GM18951 (cell line): ENCODE measurements around the gene AVPI1.

Source experiments
- POLR2A ChIP-seq: IDR thresholded peaks from 4 replicates; pipeline ENCODE4 v1.6.1; 2011; ENCODE audit warnings: mild to moderate bottlenecking; ENCODE audit not compliant: insufficient read length, insufficient read depth; ENCODE audit errors: extremely low read depth
- in situ Hi-C: fragments of 300-500 bp; cut with MboI; formaldehyde crosslinking; loops from one replicate; pipeline ENCODE4 v1.12.0; 2022; ENCODE audit warnings: low sequenced_read_pairs, mixed read lengths, inconsistent platforms; ENCODE audit not compliant: unreplicated experiment

AVPI1 gene

GRCh38 chr10:97631098-97631497 is 55.9 kb downstream of the AVPI1 start:
- TF ChIP-seq POLR2A = no peak
- in situ Hi-C loops = no loop called here

DNA sequence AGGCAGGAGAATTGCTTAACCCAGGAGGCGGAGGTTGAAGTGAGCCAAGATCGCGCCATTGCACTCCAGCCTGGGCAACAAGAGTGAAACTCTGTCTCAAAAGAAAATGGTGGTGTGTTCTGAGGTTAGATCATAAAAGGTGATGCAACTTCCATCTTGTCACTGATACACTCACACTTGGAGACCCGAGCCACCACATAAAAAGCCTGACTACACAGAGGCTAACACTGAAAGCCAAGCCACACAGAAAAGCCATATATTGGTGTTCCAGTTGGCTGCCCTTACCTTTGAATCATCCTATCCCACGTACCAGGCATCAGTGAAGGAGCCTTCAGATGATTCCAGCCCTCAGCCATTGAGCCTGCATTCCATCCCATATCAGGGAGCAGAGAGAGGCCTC is 57.8 kb downstream of the AVPI1 start:
- in situ Hi-C loops = no loop called here
- no peak for TF ChIP-seq POLR2A

- in situ Hi-C loops = no loop called here
- no peak for TF ChIP-seq POLR2A
Observed at GRCh38 chr10:97628228-97628627, 58.8 kb downstream of the AVPI1 start.

DNA sequence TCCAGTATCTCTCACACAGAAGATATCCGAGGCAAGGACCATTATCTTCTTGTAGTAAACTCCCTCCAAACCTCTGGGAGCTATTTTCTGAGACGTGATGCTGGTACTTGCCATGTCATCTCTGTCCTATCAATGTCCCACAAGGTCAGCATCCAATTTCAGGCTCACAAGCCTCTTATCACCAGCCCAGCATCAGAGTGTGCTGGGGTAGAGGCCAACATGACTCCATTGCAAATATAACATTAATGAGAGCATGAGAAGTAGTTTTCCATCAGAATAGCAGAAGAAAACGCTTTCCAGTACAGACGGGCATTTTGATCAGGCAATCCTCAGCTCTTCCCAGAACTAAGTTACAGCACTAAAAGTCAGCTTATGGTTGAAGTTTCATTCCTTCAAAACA is 59.3 kb downstream of the AVPI1 start:
- no peak for TF ChIP-seq POLR2A
- in situ Hi-C loops = no loop called here
